ENCODE measurements around the gene TRPC1.
A peak's percentile ranks its signal among the peaks of the same experiment; 100 is the strongest.

Gene TRPC1

GRCh38 chr3:142839831-142840230 lies 116.0 kb downstream of the TRPC1 start:
- H3K27ac ChIP-seq (ENCODE audit: low read length): no peak overlapping the region
- no peaks in the 10 kb centered on the region for H3K9me3 ChIP-seq (ENCODE audit: insufficient read depth, low read length, severe bottlenecking)
- no peak for TF ChIP-seq EZH2 (IDR thresholded peaks at IDR 0.05; ENCODE audit: borderline replicate concordance, low read depth, low read length, severe bottlenecking)
- no peak for TF ChIP-seq CTCF (IDR thresholded peaks at IDR 0.05; ENCODE audit: borderline replicate concordance, extremely low read depth, low read length, poor library complexity, severe bottlenecking)
- H3K4me3 ChIP-seq (ENCODE audit: low read depth in 1 of 2, low read length in 2 of 2): no peak overlapping the region
- H3K36me3 ChIP-seq (ENCODE audit: insufficient read depth, low read length): no peaks in the 10 kb centered on the region
- DNase-seq (no peak), ATAC-seq (ENCODE audit: insufficient read depth, low read depth) (no peak)
- H2AFZ ChIP-seq (ENCODE audit: low read depth, low read length): no peak overlapping the region
- H3K9ac ChIP-seq (ENCODE audit: low read depth, low read length): no peak overlapping the region
- H3K4me1 ChIP-seq (ENCODE audit: insufficient read depth, low read length): no peaks in the 10 kb centered on the region
- no peak overlapping the region for H3K4me2 ChIP-seq (ENCODE audit: insufficient read depth, low read length)
- H3K27me3 ChIP-seq (ENCODE audit: insufficient read depth, low read length, poor library complexity): peaks cover 8% of the 10 kb centered on the region
- no peaks in the 10 kb centered on the region for H3K79me2 ChIP-seq (ENCODE audit: insufficient read depth, low read length)
- no peaks in the 10 kb centered on the region for H4K20me1 ChIP-seq (ENCODE audit: insufficient read depth, low read length)

GRCh38 chr3:142844339-142844977 lies 120.6 kb downstream of the TRPC1 start:
- Histone ChIP-seq H2AFZ (ENCODE audit: low read depth, low read length) (no peak overlapping the region), H3K9ac (ENCODE audit: low read depth, low read length) (no peak overlapping the region), H3K27me3 (ENCODE audit: insufficient read depth, low read length, poor library complexity) (peaks cover 5% of the 10 kb centered on the region), H3K9me3 (ENCODE audit: insufficient read depth, low read length, severe bottlenecking) (no peaks in the 10 kb centered on the region), H3K4me1 (ENCODE audit: insufficient read depth, low read length) (no peaks in the 10 kb centered on the region), H3K4me3 (ENCODE audit: low read depth in 1 of 2, low read length in 2 of 2) (no peak overlapping the region), H3K36me3 (ENCODE audit: insufficient read depth, low read length) (no peaks in the 10 kb centered on the region), H3K27ac (ENCODE audit: low read length) (no peak overlapping the region), H3K4me2 (ENCODE audit: insufficient read depth, low read length) (no peak overlapping the region), H4K20me1 (ENCODE audit: insufficient read depth, low read length) (no peaks in the 10 kb centered on the region), H3K79me2 (ENCODE audit: insufficient read depth, low read length) (no peaks in the 10 kb centered on the region)
- TF ChIP-seq CTCF (IDR thresholded peaks at IDR 0.05; ENCODE audit: borderline replicate concordance, extremely low read depth, low read length, poor library complexity, severe bottlenecking) (peak; percentile 56), EZH2 (IDR thresholded peaks at IDR 0.05; ENCODE audit: borderline replicate concordance, low read depth, low read length, severe bottlenecking) (no peak)
- ATAC-seq (ENCODE audit: insufficient read depth, low read depth): peak; percentile 39; the same call in 1 of the 3 replicates
- no peak for DNase-seq

- H3K4me1 ChIP-seq (ENCODE audit: insufficient read depth, low read length): no peaks in the 10 kb centered on the region
- no peak for TF ChIP-seq EZH2 (IDR thresholded peaks at IDR 0.05; ENCODE audit: borderline replicate concordance, low read depth, low read length, severe bottlenecking)
- no peak for TF ChIP-seq CTCF (IDR thresholded peaks at IDR 0.05; ENCODE audit: borderline replicate concordance, extremely low read depth, low read length, poor library complexity, severe bottlenecking)
- no peak overlapping the region for H3K27ac ChIP-seq (ENCODE audit: low read length)
- ATAC-seq (ENCODE audit: insufficient read depth, low read depth): no peak
- no peak overlapping the region for H3K9ac ChIP-seq (ENCODE audit: low read depth, low read length)
- no peak for DNase-seq
- H3K4me3 ChIP-seq (ENCODE audit: low read depth in 1 of 2, low read length in 2 of 2): no peak overlapping the region
- H2AFZ ChIP-seq (ENCODE audit: low read depth, low read length): no peak overlapping the region
- no peaks in the 10 kb centered on the region for H4K20me1 ChIP-seq (ENCODE audit: insufficient read depth, low read length)
- peaks cover 5% of the 10 kb centered on the region for H3K27me3 ChIP-seq (ENCODE audit: insufficient read depth, low read length, poor library complexity)
- H3K9me3 ChIP-seq (ENCODE audit: insufficient read depth, low read length, severe bottlenecking): no peaks in the 10 kb centered on the region
- no peak overlapping the region for H3K4me2 ChIP-seq (ENCODE audit: insufficient read depth, low read length)
- H3K79me2 ChIP-seq (ENCODE audit: insufficient read depth, low read length): no peaks in the 10 kb centered on the region
- no peaks in the 10 kb centered on the region for H3K36me3 ChIP-seq (ENCODE audit: insufficient read depth, low read length)
Measured at GRCh38 chr3:142846779-142847577, 123.1 kb downstream of the TRPC1 start.

Measured in DND-41 (cell line).